B cell (primary cell): ENCODE data around the gene VAC14.

Source experiments
- EZH2 ChIP-seq: IDR thresholded peaks from 2 replicates; pipeline ENCODE4 v1.6.1; 2012; ENCODE audit warnings: borderline replicate concordance, low read depth, mild to moderate bottlenecking, moderate library complexity, low read length; ENCODE audit not compliant: insufficient read depth, poor library complexity, severe bottlenecking
- TF ChIP-seq, protein P1 (sequence below): fragments of 200-600 bp; IDR thresholded peaks from one replicate; pipeline ENCODE4 v1.8.0; 2022; ENCODE audit warnings: antibody characterized with exemption, mild to moderate bottlenecking

DNA sequence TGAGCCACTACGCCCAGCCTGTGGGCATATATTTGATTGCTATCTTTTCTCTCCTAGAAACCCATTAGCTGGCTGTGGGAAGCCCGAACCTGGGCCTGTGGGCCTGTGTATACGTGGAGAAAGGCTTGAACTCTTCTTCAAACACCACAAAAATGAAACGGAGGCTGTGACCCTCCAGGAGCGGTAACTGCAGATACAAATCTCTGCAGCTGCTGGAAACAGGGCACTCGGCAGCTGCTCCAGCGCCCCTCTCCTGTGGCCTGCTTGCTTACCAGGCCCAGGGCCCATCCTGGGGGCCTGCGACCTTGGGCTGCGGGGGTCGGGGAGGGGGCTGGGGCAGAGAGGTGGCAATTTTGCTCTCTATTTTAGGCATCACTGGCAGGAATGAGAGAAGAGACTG, 87.1 kb downstream of the VAC14 start:
- TF ChIP-seq EZH2 = no peak
- TF ChIP-seq, protein P1, sequence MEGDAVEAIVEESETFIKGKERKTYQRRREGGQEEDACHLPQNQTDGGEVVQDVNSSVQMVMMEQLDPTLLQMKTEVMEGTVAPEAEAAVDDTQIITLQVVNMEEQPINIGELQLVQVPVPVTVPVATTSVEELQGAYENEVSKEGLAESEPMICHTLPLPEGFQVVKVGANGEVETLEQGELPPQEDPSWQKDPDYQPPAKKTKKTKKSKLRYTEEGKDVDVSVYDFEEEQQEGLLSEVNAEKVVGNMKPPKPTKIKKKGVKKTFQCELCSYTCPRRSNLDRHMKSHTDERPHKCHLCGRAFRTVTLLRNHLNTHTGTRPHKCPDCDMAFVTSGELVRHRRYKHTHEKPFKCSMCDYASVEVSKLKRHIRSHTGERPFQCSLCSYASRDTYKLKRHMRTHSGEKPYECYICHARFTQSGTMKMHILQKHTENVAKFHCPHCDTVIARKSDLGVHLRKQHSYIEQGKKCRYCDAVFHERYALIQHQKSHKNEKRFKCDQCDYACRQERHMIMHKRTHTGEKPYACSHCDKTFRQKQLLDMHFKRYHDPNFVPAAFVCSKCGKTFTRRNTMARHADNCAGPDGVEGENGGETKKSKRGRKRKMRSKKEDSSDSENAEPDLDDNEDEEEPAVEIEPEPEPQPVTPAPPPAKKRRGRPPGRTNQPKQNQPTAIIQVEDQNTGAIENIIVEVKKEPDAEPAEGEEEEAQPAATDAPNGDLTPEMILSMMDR = no peak
